Fibroblast of pulmonary artery (primary cell): Measurements from ENCODE around the gene SSBP2.
A peak's percentile ranks its signal among the peaks of the same experiment; 100 is the strongest.
"Not testable (repeated sequence)": the region's sequence is repeated elsewhere in the genome, so short reads cannot be mapped to it uniquely, and the experiment has no call there.

Source experiments
- DNase-seq: peaks from one replicate; pipeline ENCODE4 v3.0.0-alpha.2; 2010; ENCODE audit warnings: low read depth
- H3K4me3 ChIP-seq: replicated peaks from 2 replicates; pipeline ENCODE4 v1.5.1; 2011; ENCODE audit warnings: low read depth, mild to moderate bottlenecking, control low read depth, low read length, moderate library complexity
- CTCF ChIP-seq: IDR thresholded peaks from 2 replicates; pipeline ENCODE4 v1.5.1; 2011; ENCODE audit warnings: mild to moderate bottlenecking, control low read depth, low read length, inconsistent platforms; ENCODE audit errors: missing control alignments

SSBP2 gene

GRCh38 chr5:81601919-81602318 lies 149.0 kb downstream of the SSBP2 start:
- peak; percentile 51 for DNase-seq
- H3K4me3 ChIP-seq = no peak overlapping the region
- no peak for TF ChIP-seq CTCF

- H3K4me3 ChIP-seq, DNase-seq: not testable (repeated sequence)
Observed at GRCh38 chr5:81592085-81592484, 158.8 kb downstream of the SSBP2 start.

GRCh38 chr5:81590498-81591384 lies 160.2 kb downstream of the SSBP2 start:
- H3K4me3 ChIP-seq = no peak overlapping the region
- DNase-seq = no peak
- TF ChIP-seq CTCF = no peak

- DNase-seq = peak; percentile 68
- no peak for TF ChIP-seq CTCF
Observed at GRCh38 chr5:81579262-81579924, 171.5 kb downstream of the SSBP2 start.

GRCh38 chr5:81577091-81577490 lies 173.8 kb downstream of the SSBP2 start:
- no peak for TF ChIP-seq CTCF
- H3K4me3 ChIP-seq = no peak overlapping the region
- no peak for DNase-seq

More at GRCh38 chr5:81579262-81579924, 171.5 kb downstream of the SSBP2 start:
- H3K4me3 ChIP-seq = no peak overlapping the region

GRCh38 chr5:81575924-81576323 lies 175.0 kb downstream of the SSBP2 start:
- H3K4me3 ChIP-seq = no peak overlapping the region
- TF ChIP-seq CTCF = no peak
- DNase-seq = no peak

GRCh38 chr5:81572201-81572600 lies 178.7 kb downstream of the SSBP2 start:
- TF ChIP-seq CTCF = no peak
- no peak overlapping the region for H3K4me3 ChIP-seq
- DNase-seq = no peak
